GM12878 (cell line): Measurements from ENCODE around the gene PON3. TPM values are rescaled to one million over a fixed set of nuclear protein-coding genes. Genes with fewer than 3 reads are reported as not detected.

Experiments used
- ASH2L ChIP-seq: fragments of 300-600, 200-600 bp; sonication (generic); IDR thresholded peaks from 2 replicates; pipeline ENCODE4 v1.6.1; 2017; ENCODE audit warnings: low read depth, mild to moderate bottlenecking, borderline replicate concordance
- ATF7 ChIP-seq: fragments of 450-650 bp; IDR thresholded peaks from 2 replicates; pipeline ENCODE4 v1.6.1; 2016; ENCODE audit warnings: low read depth, mild to moderate bottlenecking
- CBFB ChIP-seq: IDR thresholded peaks from 2 replicates; pipeline ENCODE4 v1.6.1; 2016; ENCODE audit warnings: antibody characterized with exemption, low read depth
- CBX5 ChIP-seq: sonication (generic); IDR thresholded peaks from 2 replicates; pipeline ENCODE4 v1.6.1; 2016; ENCODE audit warnings: low read depth, moderate library complexity, mild to moderate bottlenecking, inconsistent platforms
- CEBPB ChIP-seq, 2 experiments: fragments of 150-350 bp in 1 of 2; IDR thresholded peaks; 2 replicates each; pipeline ENCODE4 v1.6.1; 2012 to 2014; ENCODE audit warnings: low read depth in 2 of 2, low read length in 2 of 2, borderline replicate concordance in 1 of 2, inconsistent platforms in 1 of 2
- CTCF ChIP-seq, 3 experiments: IDR thresholded peaks in 2 of 3; conservative IDR thresholded peaks in 1 of 3; 2 replicates each; pipeline ENCODE4 v1.5.1; 2011; ENCODE audit warnings: low read depth in 3 of 3, low read length in 3 of 3, mild to moderate bottlenecking in 3 of 3, control low read depth in 2 of 3, moderate library complexity in 2 of 3, inconsistent platforms in 1 of 3, mixed read lengths in 1 of 3; ENCODE audit not compliant: control insufficient read depth in 2 of 3, insufficient read depth in 1 of 3; ENCODE audit errors: extremely low read depth in 1 of 3
- DPF2 ChIP-seq: fragments of 450-650 bp; IDR thresholded peaks from 2 replicates; pipeline ENCODE4 v1.6.1; 2017; ENCODE audit warnings: mild to moderate bottlenecking
- GABPA ChIP-seq: IDR thresholded peaks from 2 replicates; pipeline ENCODE4 v1.6.1; 2014; ENCODE audit warnings: antibody characterized with exemption, low read depth, mild to moderate bottlenecking, inconsistent platforms
- JUND ChIP-seq: IDR thresholded peaks from 2 replicates; pipeline ENCODE4 v1.6.1; 2012; ENCODE audit warnings: low read depth, mild to moderate bottlenecking, low read length, improper control_type of control experiment, moderate library complexity
- RELA ChIP-seq: fragments of 450-650 bp; IDR thresholded peaks from 2 replicates; pipeline ENCODE4 v1.8.0; 2014; ENCODE audit warnings: borderline replicate concordance; ENCODE audit not compliant: partially characterized antibody
- REST ChIP-seq: IDR thresholded peaks from 2 replicates; pipeline ENCODE4 v1.6.1; 2012; ENCODE audit warnings: mild to moderate bottlenecking, low read depth, low read length
- SMARCA5 ChIP-seq: fragments of 450-650 bp; IDR thresholded peaks from 2 replicates; pipeline ENCODE4 v1.6.1; 2017; ENCODE audit warnings: mild to moderate bottlenecking
- SP1 ChIP-seq: IDR thresholded peaks from one replicate; pipeline ENCODE4 v1.6.1; 2011; ENCODE audit warnings: low read depth, low read length
- TCF7 ChIP-seq: IDR thresholded peaks from 2 replicates; pipeline ENCODE4 v1.6.1; 2014; ENCODE audit warnings: antibody characterized with exemption, borderline replicate concordance
- ZBED1 ChIP-seq: IDR thresholded peaks from 2 replicates; pipeline ENCODE4 v1.6.1; 2016; ENCODE audit warnings: borderline replicate concordance
- ZSCAN29 ChIP-seq: fragments of 450-650 bp; IDR thresholded peaks from 2 replicates; pipeline ENCODE4 v1.6.1; 2017; ENCODE audit warnings: mild to moderate bottlenecking, moderate library complexity
- polyA plus RNA-seq, 11 experiments: library from polyadenylated mRNA; depleted of rRNA in 4 of 11; unstranded in 6 of 11; stranded (reverse) in 5 of 11; fragments of >200 nt; fragmentation: Nextera tagmentation in 4 of 11; fragmentation: Illumina TruSeq in 1 of 11; extraction: Ambion mirVana in 4 of 11; extraction: Trizol in 1 of 11; gene quantifications; 1 replicate in 1 of 11; 2 replicates in 10 of 11; pipeline versions ENCODE4 v1.2.1 to v1.2.3, GENCODE V29; 2011 to 2016; ENCODE audit warnings: inconsistent platforms in 2 of 11, missing spikeins in 2 of 11, low read depth in 1 of 11
- total RNA-seq, 4 experiments: library from RNA; depleted of rRNA in 3 of 4; stranded (reverse); fragments of >200 nt in 3 of 4; fragmentation: Illumina TruSeq in 1 of 4; extraction: Trizol in 1 of 4; gene quantifications; 2 replicates each; pipeline versions ENCODE4 v1.2.1 to v1.2.3, GENCODE V29; 2013 to 2021

The PON3 gene
- total and polyA plus RNA-seq, 10 of the 15 experiments (the other 5 are each of a cell fraction or from before 2014, with no cell fraction given): 0.45 to 2.0 (median 0.91) TPM

GRCh38 chr7:95330204-95330960 lies 65.8 kb downstream of the PON3 start (continued):
- TF ChIP-seq REST (no peak), ATF7 (peak; percentile 85; the same call in 1 of the 2 replicates), GABPA (no peak), ASH2L (no peak), JUND (no peak), TCF7 (no peak), CTCF (IDR thresholded peaks at IDR 0.05 in 2 of 3, conservative IDR thresholded peaks at IDR 0.05 in 1 of 3; ENCODE audit: control insufficient read depth in 2 of 3, extremely low read depth in 1 of 3, insufficient read depth in 1 of 3, low read depth in 3 of 3, low read length in 3 of 3) (no peak), ZBED1 (no peak), CBX5 (no peak), SP1 (no peak), CEBPB (IDR thresholded peaks at IDR 0.05; ENCODE audit: borderline replicate concordance in 1 of 2, low read depth in 2 of 2, low read length in 2 of 2) (no peak), CBFB (no peak), DPF2 (no peak), ZSCAN29 (no peak), RELA (no peak), SMARCA5 (no peak)
